Caki2 (cell line): Measurements from ENCODE around the gene GID4. TPM values are rescaled to one million over a fixed set of nuclear protein-coding genes. Genes with fewer than 3 reads are reported as not detected.

Source experiments
- DNase-seq: peaks from one replicate; pipeline ENCODE4 v3.0.0-alpha.2; 2015; ENCODE audit warnings: low read depth
- in situ Hi-C: cut with HindIII; loops from 2 replicates; pipeline ENCODE4 v1.10.0; 2016; ENCODE audit warnings: low sequenced_read_pairs, low pct_unique_long_range_greater_than_20kb, mixed read lengths
- total RNA-seq: library from RNA; depleted of rRNA; stranded (reverse); fragments of >200 nt; shearing (Covaris generic); gene quantifications from 2 replicates; pipeline ENCODE4 v1.2.3, GENCODE V29; 2014; ENCODE audit warnings: low replicate concordance

Gene GID4
- total RNA-seq, 1 experiment from 2014 or later, result 2.6 TPM

GRCh38 chr17:18011286-18011685, 27.9 kb upstream of the GID4 start:
- in situ Hi-C loops, result no loop called here
- no peak for DNase-seq

DNA sequence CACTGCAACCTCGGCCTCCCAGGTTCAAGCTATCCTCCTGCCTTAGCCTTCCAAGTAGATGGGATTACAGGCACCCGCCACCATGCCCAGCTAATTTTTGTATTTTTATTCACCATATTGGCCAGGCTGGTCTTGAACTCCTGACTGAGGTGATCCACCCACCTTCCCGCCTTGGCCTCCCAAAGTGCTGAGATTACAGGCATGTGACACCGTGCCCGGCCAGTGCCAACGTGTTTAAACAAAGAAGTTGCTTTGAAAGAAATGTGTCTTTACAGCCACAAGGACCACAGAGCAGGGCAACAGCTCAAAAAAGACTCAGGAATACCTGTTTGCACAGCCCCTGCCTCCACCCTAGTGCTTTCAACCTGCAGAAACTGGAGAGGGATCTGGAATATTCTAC, 25.2 kb upstream of the GID4 start:
- in situ Hi-C loops, result no loop called here
- DNase-seq, result no peak

GRCh38 chr17:18015593-18015992, 23.6 kb upstream of the GID4 start:
- no peak for DNase-seq
- in situ Hi-C loops, result no loop called here

GRCh38 chr17:18016426-18016825, 22.8 kb upstream of the GID4 start:
- DNase-seq, result no peak
- in situ Hi-C loops, result no loop called here

GRCh38 chr17:18017958-18018357, 21.2 kb upstream of the GID4 start:
- DNase-seq, result no peak
- in situ Hi-C loops, result no loop called here

- no peak for DNase-seq
- in situ Hi-C loops, result no loop called here
These were observed 20.7 kb upstream of the GID4 start for GRCh38 chr17:18018411-18018921.

GRCh38 chr17:18019838-18020154, 19.4 kb upstream of the GID4 start:
- DNase-seq, result no peak
- in situ Hi-C loops, result no loop called here

- in situ Hi-C loops, result no loop called here
- no peak for DNase-seq
These were observed 18.2 kb upstream of the GID4 start for GRCh38 chr17:18020971-18021370.

DNA sequence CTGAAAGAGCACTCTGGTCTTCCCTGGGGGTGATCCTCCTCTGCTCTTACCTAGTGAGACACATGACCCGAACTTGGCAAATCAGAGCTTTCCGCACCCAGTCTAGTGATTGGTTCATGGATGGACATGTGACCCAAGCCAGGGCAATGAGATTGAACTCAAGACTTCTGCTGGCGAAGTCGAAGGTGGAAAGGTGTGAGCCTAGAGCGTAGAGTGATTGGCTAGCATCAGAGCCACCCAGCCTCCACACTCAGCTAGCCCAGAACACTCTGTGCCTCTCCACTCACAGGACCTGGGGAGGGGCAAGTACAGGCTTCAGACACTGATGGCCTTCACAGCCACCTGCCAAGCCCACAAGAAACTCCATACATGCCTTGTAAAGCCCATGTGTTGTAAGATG, 17.8 kb upstream of the GID4 start:
- in situ Hi-C loops, result no loop called here
- no peak for DNase-seq

- DNase-seq, result no peak
- in situ Hi-C loops, result no loop called here
These were observed 13.8 kb upstream of the GID4 start for GRCh38 chr17:18025241-18025944.

- DNase-seq, result no peak
- in situ Hi-C loops, result no loop called here
These were observed 13.0 kb upstream of the GID4 start for GRCh38 chr17:18025945-18026776.

DNA sequence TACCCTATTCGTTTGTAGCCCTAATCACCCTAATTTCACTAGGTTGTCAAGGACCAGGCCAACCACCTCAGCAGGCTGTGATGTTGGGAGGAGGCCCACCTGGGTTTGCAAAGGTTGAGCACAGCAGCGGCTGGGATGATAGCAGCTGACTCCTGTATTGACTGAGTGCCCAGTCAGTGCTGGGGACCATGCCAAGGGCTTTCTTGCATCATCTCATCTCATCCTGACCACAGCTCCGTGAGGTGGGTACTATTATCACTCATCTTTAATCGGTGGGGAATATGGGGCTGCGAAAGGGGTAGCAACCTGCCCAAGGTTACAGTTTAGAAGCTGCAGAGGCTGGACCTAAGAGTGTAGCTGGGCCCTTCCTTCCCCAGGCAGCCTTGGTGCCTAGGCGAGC, 11.9 kb upstream of the GID4 start:
- no peak for DNase-seq
- in situ Hi-C loops, result no loop called here

DNA sequence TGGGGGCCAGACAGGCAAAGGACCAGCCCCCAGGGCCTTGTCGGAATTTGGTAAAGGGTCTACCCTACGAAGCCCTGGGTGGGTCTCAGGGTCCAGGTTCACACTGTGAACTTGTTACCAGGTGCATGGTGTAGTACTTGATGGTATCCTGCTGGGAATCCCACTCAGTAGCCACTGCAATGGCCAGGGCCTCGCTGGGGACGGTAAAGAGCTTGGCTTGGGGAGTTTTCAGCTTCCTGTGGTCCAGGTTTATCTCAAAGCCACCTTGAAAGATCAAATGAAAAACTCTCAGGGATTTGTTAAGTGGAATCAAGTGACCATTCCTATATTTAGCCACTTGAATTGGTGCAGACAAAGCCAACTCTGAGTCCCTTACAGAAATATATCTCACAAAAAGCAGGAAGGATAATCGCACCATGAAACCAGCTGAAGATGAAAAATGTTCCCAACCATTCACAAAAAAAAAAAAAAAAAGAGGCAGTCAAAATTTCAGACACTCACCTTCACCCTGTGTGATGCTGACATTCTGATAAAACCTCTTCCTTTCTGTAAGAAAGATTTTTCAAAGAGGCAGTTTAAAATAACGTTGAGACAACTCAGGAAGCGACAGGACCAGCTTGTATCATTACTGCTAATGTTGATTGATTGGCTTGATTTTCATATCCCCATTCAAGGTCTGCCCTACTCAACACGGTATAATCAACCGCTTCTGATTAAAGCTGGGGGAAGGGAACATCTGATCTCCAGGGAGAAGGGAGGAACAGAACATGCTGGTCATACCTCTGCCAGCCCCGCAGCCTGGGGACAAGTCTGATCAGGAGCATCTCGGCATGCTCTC, 10.9 kb upstream of the GID4 start:
- in situ Hi-C loops, result no loop called here
- DNase-seq, result no peak

- in situ Hi-C loops, result no loop called here
- DNase-seq, result no peak
These were observed 10.2 kb upstream of the GID4 start for GRCh38 chr17:18028952-18029540.

DNA sequence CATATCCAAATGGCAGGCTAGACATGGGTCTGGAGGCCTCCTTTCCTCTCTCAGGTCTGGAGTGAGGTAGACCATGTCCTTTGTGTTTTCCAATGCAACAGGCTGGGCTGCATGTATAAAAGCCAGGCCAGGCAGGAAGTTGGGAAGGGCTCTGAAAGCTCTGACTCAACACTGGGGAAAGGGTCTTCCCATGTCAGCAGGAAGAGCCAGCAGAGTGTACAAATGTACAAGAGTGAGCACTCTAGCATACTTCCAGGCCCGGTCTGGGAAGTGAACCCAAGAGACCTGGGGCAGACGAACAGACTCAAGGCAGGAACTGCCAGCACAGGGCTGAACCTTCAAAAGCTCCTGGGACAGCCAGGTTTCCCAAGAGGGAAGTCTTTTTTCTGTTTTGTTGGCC, 7.3 kb upstream of the GID4 start:
- no peak for DNase-seq
- in situ Hi-C loops, result no loop called here

DNA sequence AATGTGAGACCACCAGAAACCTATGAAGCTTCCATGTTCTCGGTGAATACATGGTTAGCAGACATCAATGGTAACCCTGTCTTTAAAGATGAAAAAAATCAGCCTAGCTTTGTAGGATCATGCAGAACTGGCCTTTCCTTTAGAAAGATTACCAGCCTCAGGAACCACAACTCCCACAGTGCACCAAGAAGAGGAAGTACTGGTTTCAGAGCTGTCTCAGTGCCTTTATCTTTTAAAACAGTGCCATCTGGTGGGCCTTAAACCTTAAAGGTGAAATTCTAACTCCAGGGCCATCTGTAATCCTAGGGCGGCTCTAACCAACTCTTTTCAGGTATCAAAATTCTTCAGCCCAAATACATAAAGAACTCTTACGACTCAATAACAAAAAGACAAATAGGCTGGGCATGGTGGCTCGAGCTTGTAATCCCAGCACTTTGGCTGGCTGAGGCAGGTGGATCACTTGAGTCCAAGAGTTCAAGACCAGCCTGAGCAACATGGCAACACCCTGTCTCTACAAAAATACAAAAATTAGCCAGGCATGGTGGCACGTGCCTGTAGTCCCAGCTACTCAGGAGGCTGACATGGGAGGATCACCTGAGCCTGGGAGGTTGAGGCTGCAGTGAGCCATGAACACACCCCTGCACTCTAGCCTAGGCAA, 5.6 kb upstream of the GID4 start:
- peak; percentile 60 for DNase-seq
- in situ Hi-C loops, result no loop called here

DNA sequence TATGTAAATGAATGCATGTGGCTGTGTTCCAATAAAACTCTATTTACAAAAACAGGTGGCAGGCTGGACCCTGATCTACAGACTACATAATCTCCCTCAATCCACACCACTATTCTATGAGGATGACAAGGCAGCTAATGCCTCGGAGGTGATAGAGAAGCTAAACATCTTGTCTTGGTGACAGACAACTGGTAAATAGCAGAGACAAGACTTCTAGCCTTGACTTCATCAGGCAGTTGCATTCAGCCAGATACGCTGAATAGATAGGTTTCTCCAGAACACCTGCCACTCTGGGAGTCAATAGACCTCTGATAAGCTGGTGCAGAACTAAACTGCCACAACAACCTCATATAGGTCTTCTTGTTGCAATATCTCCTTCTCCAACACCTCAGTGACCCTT, 3.5 kb upstream of the GID4 start:
- no peak for DNase-seq
- in situ Hi-C loops, result no loop called here

GRCh38 chr17:18037486-18037885, 1.7 kb upstream of the GID4 start:
- in situ Hi-C loops, result no loop called here

More at GRCh38 chr17:18037486-18037885, 1.7 kb upstream of the GID4 start:
- DNase-seq, result no peak
